Endothelial cell of umbilical vein (primary cell): ENCODE results near the gene KIAA1671. TPM values are rescaled to one million over a fixed set of nuclear protein-coding genes. Genes with fewer than 3 reads are reported as not detected.

Source experiments
- BruUV-seq: library from RNA; stranded (reverse); fragments of 400-500 nt; replicated peaks from 2 replicates; lab custom pipeline; 2021; lab: Mats Ljungman, UMichigan
- CTCF ChIA-PET: fragments of 300-600, 350-600 bp; sonication (Branson Sonifier 250); formaldehyde crosslinking; loops from one replicate; lab custom pipeline; 2021; ENCODE audit warnings: antibody characterized with exemption, inconsistent platforms; lab: Charles Lee
- POLR2A ChIA-PET: fragments of 300-600, 350-600 bp; sonication (Branson Sonifier 250); formaldehyde crosslinking; loops from one replicate; lab custom pipeline; 2021; ENCODE audit warnings: antibody characterized with exemption, inconsistent platforms; lab: Charles Lee
- DNase-seq: peaks from one replicate; pipeline ENCODE4 v3.0.0-alpha.2; 2011; ENCODE audit warnings: low read depth, low spot score
- FAIRE-seq: peaks from 2 replicates; lab custom pipeline; 2011; peaks lifted over from hg19 to GRCh38; lab: Jason Lieb, UNC
- H2AFZ ChIP-seq: 2 replicates; pipeline ENCODE4 v1.6.0; 2012; ENCODE audit warnings: low read depth, low read length, control low read depth, inconsistent platforms
- H3K27ac ChIP-seq: 2 replicates; pipeline ENCODE4 v1.5.1; 2011; ENCODE audit warnings: low read depth, mild to moderate bottlenecking, control low read depth, low read length, moderate library complexity; ENCODE audit not compliant: insufficient read depth
- H3K27me3 ChIP-seq, 2 experiments: 2 replicates each; pipeline versions ENCODE4 v1.6.0 to v1.6.1; 2011; ENCODE audit warnings: low read length in 2 of 2, mixed read lengths in 1 of 2; ENCODE audit not compliant: control insufficient read depth in 2 of 2, insufficient read depth in 2 of 2
- H3K36me3 ChIP-seq, 2 experiments: 2 replicates in 1 of 2; 3 replicates in 1 of 2; pipeline ENCODE4 v1.5.1; 2011; ENCODE audit warnings: low read length in 2 of 2, mild to moderate bottlenecking in 1 of 2, moderate library complexity in 1 of 2; ENCODE audit not compliant: control insufficient read depth in 2 of 2, insufficient read depth in 2 of 2; ENCODE audit errors: extremely low read depth in 1 of 2
- H3K4me1 ChIP-seq: 3 replicates; pipeline ENCODE4 v1.5.1; 2011; ENCODE audit warnings: mild to moderate bottlenecking, low read length; ENCODE audit not compliant: control insufficient read depth, insufficient read depth; ENCODE audit errors: extremely low read depth
- H3K4me2 ChIP-seq: 2 replicates; pipeline ENCODE4 v1.6.1; 2011; ENCODE audit warnings: low read length, control low read depth, mixed read lengths; ENCODE audit not compliant: insufficient read depth
- H3K4me3 ChIP-seq, 3 experiments: fragments of 200-600 bp in 1 of 3; sonication (generic), shearing (Covaris generic) in 1 of 3; replicated peaks in 1 of 3; 2 replicates each; pipeline ENCODE4 v1.5.1; 2011 to 2016; ENCODE audit warnings: control low read depth in 3 of 3, low read length in 3 of 3, mild to moderate bottlenecking in 2 of 3, inconsistent platforms in 1 of 3, low read depth in 1 of 3, moderate library complexity in 1 of 3; ENCODE audit not compliant: insufficient read depth in 1 of 3
- H3K79me2 ChIP-seq: 2 replicates; pipeline ENCODE4 v1.6.0; 2012; ENCODE audit warnings: low read length, inconsistent platforms; ENCODE audit not compliant: control insufficient read depth, insufficient read depth
- H3K9ac ChIP-seq: replicated peaks from 2 replicates; pipeline ENCODE3; 2011; ENCODE audit warnings: low read length, control low read depth; ENCODE audit not compliant: insufficient read depth; ENCODE audit errors: extremely low read depth
- H3K9me1 ChIP-seq: replicated peaks from 3 replicates; pipeline ENCODE4 v1.6.0; 2011; ENCODE audit warnings: mild to moderate bottlenecking, low read length; ENCODE audit not compliant: control insufficient read depth, insufficient read depth; ENCODE audit errors: extremely low read depth
- H3K9me3 ChIP-seq: replicated peaks from 2 replicates; pipeline ENCODE4 v1.5.1; 2012; ENCODE audit warnings: low read length, inconsistent platforms; ENCODE audit not compliant: control insufficient read depth, insufficient read depth
- H4K20me1 ChIP-seq: replicated peaks from 2 replicates; pipeline ENCODE3; 2011; ENCODE audit warnings: mild to moderate bottlenecking, low read length; ENCODE audit not compliant: control insufficient read depth, insufficient read depth; ENCODE audit errors: extremely low read depth
- CTCF ChIP-seq, 2 donors: IDR thresholded peaks; 1 replicate in 1 of 2; 2 replicates in 1 of 2; pipeline ENCODE4 v1.5.1; 2011; ENCODE audit warnings: low read length in 2 of 2, mild to moderate bottlenecking in 2 of 2, moderate library complexity in 2 of 2, control low read depth in 1 of 2, inconsistent platforms in 1 of 2, low read depth in 1 of 2; ENCODE audit not compliant: insufficient read depth in 1 of 2; ENCODE audit errors: extremely low read depth in 1 of 2
- EZH2 ChIP-seq: IDR thresholded peaks from 2 replicates; pipeline ENCODE4 v1.6.1; 2012; ENCODE audit warnings: borderline replicate concordance, low read depth, mild to moderate bottlenecking, moderate library complexity, low read length, inconsistent platforms; ENCODE audit not compliant: severe bottlenecking
- GATA2 ChIP-seq: IDR thresholded peaks from 2 replicates; pipeline ENCODE4 v1.7.0; 2011; ENCODE audit warnings: low read depth, mild to moderate bottlenecking, moderate library complexity, mixed read lengths, low read length; ENCODE audit not compliant: insufficient read length, insufficient read depth
- JUN ChIP-seq: IDR thresholded peaks from 2 replicates; pipeline ENCODE4 v1.6.1; 2011; ENCODE audit warnings: borderline replicate concordance, low read depth; ENCODE audit not compliant: insufficient read length, insufficient read depth
- MAX ChIP-seq: IDR thresholded peaks from 2 replicates; pipeline ENCODE4 v1.6.1; 2011; ENCODE audit not compliant: insufficient read depth, insufficient read length
- POLR2A ChIP-seq: IDR thresholded peaks from 2 replicates; pipeline ENCODE4 v1.6.1; 2012; ENCODE audit warnings: low read depth, mild to moderate bottlenecking, control low read depth, low read length
- POLR2AphosphoS5 ChIP-seq: IDR thresholded peaks from 2 replicates; pipeline ENCODE4 v1.6.1; 2012; ENCODE audit warnings: low read depth, mild to moderate bottlenecking, control low read depth, low read length, moderate library complexity; ENCODE audit not compliant: insufficient read depth
- dilution Hi-C: fragments of 300-500 bp; cut with MboI; formaldehyde crosslinking; loops from one replicate; pipeline ENCODE4 v1.15.0; 2019; ENCODE audit warnings: low sequenced_read_pairs; ENCODE audit not compliant: extremely low pct_ligation_motif_present
- intact Hi-C: fragments of 100-400 bp; cut with micrococcal nuclease; formaldehyde crosslinking; loops from one replicate; pipeline ENCODE4 v1.10.0; 2022
- polyA plus RNA-seq, 4 experiments: library from polyadenylated mRNA; depleted of rRNA in 3 of 4; stranded (reverse) in 3 of 4; unstranded in 1 of 4; fragments of >200 nt; gene quantifications; 2 replicates each; pipeline versions ENCODE4 v1.2.1 to v1.2.3, GENCODE V29; 2011 to 2012; ENCODE audit warnings: missing spikeins in 1 of 4
- total RNA-seq: library from RNA; stranded (reverse); gene quantifications from 2 replicates; pipeline ENCODE4 v1.2.3, GENCODE V29; 2021

Gene KIAA1671
- total and polyA plus RNA-seq, 2 donors (not counting 3 experiments of a cell fraction or from before 2014, with no cell fraction given), result 23.1 to 85.1 TPM

- peaks cover 0 to 5% of the 10 kb centered on the region in 2 experiments for H3K36me3 ChIP-seq
- TF ChIP-seq POLR2A (no peak), GATA2 (no peak), EZH2 (no peak), MAX (no peak), JUN (no peak)
- no peak overlapping the region for H3K4me3 ChIP-seq
- intact Hi-C loops, result no loop called here
- H2AFZ ChIP-seq, result no peak overlapping the region
- no peaks in the 10 kb centered on the region for H3K9me3 ChIP-seq
- FAIRE-seq, result no peak
- no peaks in the 10 kb centered on the region for H3K27me3 ChIP-seq
- no TSS peak for BruUV-seq
- H3K79me2 ChIP-seq, result no peaks in the 10 kb centered on the region
- no peak overlapping the region for H3K9ac ChIP-seq
- ChIA-PET CTCF (no interaction called here), POLR2A (no interaction called here)
- no peaks in the 10 kb centered on the region for H3K4me1 ChIP-seq
- no peaks in the 10 kb centered on the region for H4K20me1 ChIP-seq
- H3K9me1 ChIP-seq, result no peaks in the 10 kb centered on the region
- H3K4me2 ChIP-seq, result no peak overlapping the region
- dilution Hi-C loops, result no loop called here
- no peak overlapping the region for H3K27ac ChIP-seq
- no peak for DNase-seq
Measured at GRCh38 chr22:25205847-25206246, 253.3 kb downstream of the KIAA1671 start.

GRCh38 chr22:25206998-25207397 is 254.5 kb downstream of the KIAA1671 start:
- intact Hi-C loops, result no loop called here
- no peak overlapping the region for H3K27ac ChIP-seq
- no peaks in the 10 kb centered on the region for H3K9me3 ChIP-seq
- H3K9ac ChIP-seq, result no peak overlapping the region
- no peak overlapping the region for H3K4me3 ChIP-seq
- no peaks in the 10 kb centered on the region for H4K20me1 ChIP-seq
- H2AFZ ChIP-seq, result no peak overlapping the region
- no peak overlapping the region for H3K4me2 ChIP-seq
- CTCF ChIA-PET, result no interaction called here
- no peak for FAIRE-seq
- no peaks in the 10 kb centered on the region for H3K79me2 ChIP-seq
- POLR2A ChIA-PET, result no interaction called here
- BruUV-seq, result no TSS peak
- TF ChIP-seq POLR2AphosphoS5 (no peak), JUN (no peak), GATA2 (no peak), CTCF (IDR thresholded peaks at IDR 0.05; ENCODE audit: extremely low read depth in 1 of 2, insufficient read depth in 1 of 2, low read depth in 1 of 2, low read length in 2 of 2) (no peak), EZH2 (no peak), MAX (no peak), POLR2A (no peak)
- DNase-seq, result no peak
- H3K4me1 ChIP-seq, result no peaks in the 10 kb centered on the region
- dilution Hi-C loops, result no loop called here
- H3K9me1 ChIP-seq, result no peaks in the 10 kb centered on the region
- no peaks in the 10 kb centered on the region for H3K36me3 ChIP-seq
- H3K27me3 ChIP-seq, result no peaks in the 10 kb centered on the region
